ENCODE data around the gene WWOX. TPM values are rescaled to one million over a fixed set of nuclear protein-coding genes. Genes with fewer than 3 reads are reported as not detected.

Gene WWOX
- total and polyA plus RNA-seq, 2 donors (not counting 3 experiments of a cell fraction or from before 2014, with no cell fraction given): 6.2 to 12.5 TPM

GRCh38 chr16:79150151-79150550 is 1050.7 kb downstream of the WWOX start:
- no peak overlapping the region for H3K9ac ChIP-seq (replicated peaks; ENCODE audit: extremely low read depth, insufficient read depth, low read length)
- no peaks in the 10 kb centered on the region for H4K20me1 ChIP-seq (replicated peaks; ENCODE audit: control insufficient read depth, extremely low read depth, insufficient read depth, low read length)
- TF ChIP-seq JUN (IDR thresholded peaks at IDR 0.05; ENCODE audit: borderline replicate concordance, insufficient read depth, insufficient read length, low read depth): no peak
- no peak for TF ChIP-seq FOS (IDR thresholded peaks at IDR 0.05; ENCODE audit: borderline replicate concordance, insufficient read depth, low read length)
- H3K27me3 ChIP-seq (ENCODE audit: control insufficient read depth in 2 of 2, insufficient read depth in 2 of 2, low read length in 2 of 2): no peaks in the 10 kb centered on the region
- no peaks in the 10 kb centered on the region for H3K36me3 ChIP-seq (ENCODE audit: control insufficient read depth in 2 of 2, extremely low read depth in 1 of 2, insufficient read depth in 2 of 2, low read length in 2 of 2)
- peaks cover 2% of the 10 kb centered on the region for H3K9me3 ChIP-seq (replicated peaks; ENCODE audit: control insufficient read depth, insufficient read depth, low read length)
- ChIA-PET CTCF (no interaction called here), POLR2A (no interaction called here)
- no peaks in the 10 kb centered on the region for H3K4me1 ChIP-seq (ENCODE audit: control insufficient read depth, extremely low read depth, insufficient read depth, low read length)
- dilution Hi-C loops (cut with MboI; ENCODE audit: extremely low pct_ligation_motif_present, low sequenced_read_pairs): no loop called here
- BruUV-seq (replicated peaks): no TSS peak
- H3K79me2 ChIP-seq (ENCODE audit: control insufficient read depth, insufficient read depth, low read length): no peaks in the 10 kb centered on the region
- H3K4me2 ChIP-seq (ENCODE audit: insufficient read depth, low read length): no peak overlapping the region
- H3K27ac ChIP-seq (ENCODE audit: insufficient read depth, low read depth, low read length): no peak overlapping the region
- H3K9me1 ChIP-seq (replicated peaks; ENCODE audit: control insufficient read depth, extremely low read depth, insufficient read depth, low read length): no peaks in the 10 kb centered on the region
- intact Hi-C loops (cut with micrococcal nuclease): no loop called here
- H3K4me3 ChIP-seq (replicated peaks in 1 of 3; ENCODE audit: insufficient read depth in 1 of 3, low read depth in 1 of 3, low read length in 3 of 3): no peak overlapping the region
- DNase-seq (ENCODE audit: low read depth, low spot score): no peak
- FAIRE-seq: no peak
- no peak overlapping the region for H2AFZ ChIP-seq (ENCODE audit: low read depth, low read length)

GRCh38 chr16:79150632-79151310 is 1051.3 kb downstream of the WWOX start:
- intact Hi-C loops (cut with micrococcal nuclease): no loop called here
- H3K9ac ChIP-seq (replicated peaks; ENCODE audit: extremely low read depth, insufficient read depth, low read length): no peak overlapping the region
- BruUV-seq (replicated peaks): no TSS peak
- ChIA-PET POLR2A (no interaction called here), CTCF (no interaction called here)
- no peak overlapping the region for H3K4me2 ChIP-seq (ENCODE audit: insufficient read depth, low read length)
- no peak overlapping the region for H2AFZ ChIP-seq (ENCODE audit: low read depth, low read length)
- no peak overlapping the region for H3K27ac ChIP-seq (ENCODE audit: insufficient read depth, low read depth, low read length)
- no peaks in the 10 kb centered on the region for H3K36me3 ChIP-seq (ENCODE audit: control insufficient read depth in 2 of 2, extremely low read depth in 1 of 2, insufficient read depth in 2 of 2, low read length in 2 of 2)
- H4K20me1 ChIP-seq (replicated peaks; ENCODE audit: control insufficient read depth, extremely low read depth, insufficient read depth, low read length): no peaks in the 10 kb centered on the region
- TF ChIP-seq CTCF (IDR thresholded peaks at IDR 0.05; ENCODE audit: extremely low read depth in 1 of 2, insufficient read depth in 1 of 2, low read depth in 1 of 2, low read length in 2 of 2) (no peak), GATA2 (IDR thresholded peaks at IDR 0.05; ENCODE audit: insufficient read depth, insufficient read length, low read depth, low read length) (no peak), POLR2AphosphoS5 (IDR thresholded peaks at IDR 0.05; ENCODE audit: insufficient read depth, low read depth, low read length) (no peak), FOS (IDR thresholded peaks at IDR 0.05; ENCODE audit: borderline replicate concordance, insufficient read depth, low read length) (no peak), POLR2A (IDR thresholded peaks at IDR 0.05; ENCODE audit: low read depth, low read length) (no peak), JUN (IDR thresholded peaks at IDR 0.05; ENCODE audit: borderline replicate concordance, insufficient read depth, insufficient read length, low read depth) (no peak), MYC (IDR thresholded peaks at IDR 0.05; ENCODE audit: low read depth, low read length) (no peak), MAX (IDR thresholded peaks at IDR 0.05; ENCODE audit: insufficient read depth, insufficient read length) (no peak), EZH2 (IDR thresholded peaks at IDR 0.05; ENCODE audit: borderline replicate concordance, low read depth, low read length, severe bottlenecking) (no peak)
- no peaks in the 10 kb centered on the region for H3K4me1 ChIP-seq (ENCODE audit: control insufficient read depth, extremely low read depth, insufficient read depth, low read length)
- DNase-seq (ENCODE audit: low read depth, low spot score) (no peak), FAIRE-seq (no peak)
- H3K79me2 ChIP-seq (ENCODE audit: control insufficient read depth, insufficient read depth, low read length): no peaks in the 10 kb centered on the region
- H3K27me3 ChIP-seq (ENCODE audit: control insufficient read depth in 2 of 2, insufficient read depth in 2 of 2, low read length in 2 of 2): no peaks in the 10 kb centered on the region
- H3K9me3 ChIP-seq (replicated peaks; ENCODE audit: control insufficient read depth, insufficient read depth, low read length): peaks cover 2% of the 10 kb centered on the region
- no peak overlapping the region for H3K4me3 ChIP-seq (replicated peaks in 1 of 3; ENCODE audit: insufficient read depth in 1 of 3, low read depth in 1 of 3, low read length in 3 of 3)
- dilution Hi-C loops (cut with MboI; ENCODE audit: extremely low pct_ligation_motif_present, low sequenced_read_pairs): no loop called here
- no peaks in the 10 kb centered on the region for H3K9me1 ChIP-seq (replicated peaks; ENCODE audit: control insufficient read depth, extremely low read depth, insufficient read depth, low read length)
